NK-92 treated with Interleukin-12 subunit alpha and Interleukin-12 subunit beta, amount 100 ng/mL, for 24 hours (cell line): ENCODE results near the gene SOD1.

Experiments used
- DNase-seq: peaks from one replicate; lab custom pipeline; 2025; lab: John Stamatoyannopoulos, UW

SOD1 gene

GRCh38 chr21:31684918-31685317 is 25.4 kb downstream of the SOD1 start:
- no peak for DNase-seq

- no peak for DNase-seq
These were observed 26.9 kb downstream of the SOD1 start for GRCh38 chr21:31686272-31686915.

GRCh38 chr21:31687108-31687507 is 27.6 kb downstream of the SOD1 start:
- DNase-seq = no peak

- DNase-seq = no peak
These were observed 29.3 kb downstream of the SOD1 start for GRCh38 chr21:31688603-31689368.

GRCh38 chr21:31693222-31693621 is 33.7 kb downstream of the SOD1 start:
- DNase-seq = no peak

GRCh38 chr21:31696424-31696823 is 36.9 kb downstream of the SOD1 start:
- no peak for DNase-seq

GRCh38 chr21:31698461-31698860 is 39.0 kb downstream of the SOD1 start:
- no peak for DNase-seq

GRCh38 chr21:31700040-31700439 is 40.5 kb downstream of the SOD1 start:
- DNase-seq = no peak

- no peak for DNase-seq
These were observed 47.1 kb downstream of the SOD1 start for GRCh38 chr21:31706562-31706961.

- no peak for DNase-seq
These were observed 48.0 kb downstream of the SOD1 start for GRCh38 chr21:31707499-31707898.

- no peak for DNase-seq
These were observed 49.0 kb downstream of the SOD1 start for GRCh38 chr21:31708541-31708940.

GRCh38 chr21:31710586-31710985 is 51.1 kb downstream of the SOD1 start:
- no peak for DNase-seq

- DNase-seq = no peak
These were observed 51.8 kb downstream of the SOD1 start for GRCh38 chr21:31711326-31711725.

- no peak for DNase-seq
These were observed 52.3 kb downstream of the SOD1 start for GRCh38 chr21:31711745-31712285.

GRCh38 chr21:31713115-31713514 is 53.6 kb downstream of the SOD1 start:
- no peak for DNase-seq

GRCh38 chr21:31713973-31714740 is 54.7 kb downstream of the SOD1 start:
- no peak for DNase-seq

- no peak for DNase-seq
These were observed 55.4 kb downstream of the SOD1 start for GRCh38 chr21:31714741-31715365.

GRCh38 chr21:31716106-31716505 is 56.6 kb downstream of the SOD1 start:
- DNase-seq = no peak
